GM21390 (cell line): ENCODE measurements around the gene NMRK2.
"Not testable (repeated sequence)": the region's sequence is repeated elsewhere in the genome, so short reads cannot be mapped to it uniquely, and the experiment has no call there.

Experiments
- ATAC-seq: cut with Tn5 transposase; IDR thresholded peaks from one replicate; pipeline ENCODE4 v1.9.1; 2021; ENCODE audit not compliant: unreplicated experiment

NMRK2 gene

GRCh38 chr19:3932931-3933810 is at the start of gene NMRK2:
TSS of gene NMRK2 (plus strand) at chr19:3933069. CDS start at chr19:3933672, 603 bp downstream.
- no peak for ATAC-seq

GRCh38 chr19:3890591-3890990 is 42.3 kb upstream of the NMRK2 start:
- ATAC-seq: no peak

GRCh38 chr19:3893509-3894179 is 39.2 kb upstream of the NMRK2 start:
- ATAC-seq: no peak

- not testable (repeated sequence) for ATAC-seq
These were observed 37.9 kb upstream of the NMRK2 start for GRCh38 chr19:3894959-3895358.

- ATAC-seq: no peak
These were observed 37.1 kb upstream of the NMRK2 start for GRCh38 chr19:3895788-3896187.

- ATAC-seq: no peak
These were observed 34.9 kb upstream of the NMRK2 start for GRCh38 chr19:3897936-3898335.

GRCh38 chr19:3898426-3898825 is 34.4 kb upstream of the NMRK2 start:
- ATAC-seq: no peak

DNA sequence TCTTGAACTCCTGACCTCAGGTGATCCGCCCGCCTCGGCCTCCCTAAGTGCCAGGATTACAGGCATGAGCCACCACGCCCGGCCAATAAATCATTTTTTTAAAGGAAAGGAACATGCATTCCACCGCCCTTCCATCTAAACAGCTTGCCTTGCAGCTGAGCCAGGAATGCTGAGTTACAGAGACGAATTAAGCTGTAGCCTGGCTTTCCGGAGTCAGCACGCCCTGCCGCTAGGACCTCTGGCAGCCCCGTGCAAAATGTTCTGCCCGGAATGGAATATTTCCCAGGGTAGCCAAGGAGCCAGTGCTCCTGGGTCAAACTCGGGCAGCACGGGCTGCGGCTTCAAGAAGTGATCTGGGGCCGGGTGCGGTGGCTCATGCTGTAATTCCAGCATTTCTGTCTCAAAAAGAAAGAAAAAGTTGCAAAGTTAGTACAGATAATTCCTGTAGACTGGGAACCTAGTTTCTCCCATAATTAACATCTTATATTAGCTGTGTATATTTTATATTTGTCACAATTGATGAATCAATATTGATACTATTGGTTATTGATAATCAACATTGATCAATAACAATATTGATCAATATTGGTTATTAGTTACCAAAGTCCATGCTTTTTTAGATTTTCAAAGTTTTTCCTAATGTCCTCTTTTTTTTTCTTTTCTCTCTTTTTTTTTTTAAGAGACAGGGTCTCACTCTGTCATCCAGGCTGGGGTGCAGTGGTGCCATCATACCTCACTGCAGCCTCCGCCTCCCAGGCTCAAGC is 33.2 kb upstream of the NMRK2 start:
- no peak for ATAC-seq

DNA sequence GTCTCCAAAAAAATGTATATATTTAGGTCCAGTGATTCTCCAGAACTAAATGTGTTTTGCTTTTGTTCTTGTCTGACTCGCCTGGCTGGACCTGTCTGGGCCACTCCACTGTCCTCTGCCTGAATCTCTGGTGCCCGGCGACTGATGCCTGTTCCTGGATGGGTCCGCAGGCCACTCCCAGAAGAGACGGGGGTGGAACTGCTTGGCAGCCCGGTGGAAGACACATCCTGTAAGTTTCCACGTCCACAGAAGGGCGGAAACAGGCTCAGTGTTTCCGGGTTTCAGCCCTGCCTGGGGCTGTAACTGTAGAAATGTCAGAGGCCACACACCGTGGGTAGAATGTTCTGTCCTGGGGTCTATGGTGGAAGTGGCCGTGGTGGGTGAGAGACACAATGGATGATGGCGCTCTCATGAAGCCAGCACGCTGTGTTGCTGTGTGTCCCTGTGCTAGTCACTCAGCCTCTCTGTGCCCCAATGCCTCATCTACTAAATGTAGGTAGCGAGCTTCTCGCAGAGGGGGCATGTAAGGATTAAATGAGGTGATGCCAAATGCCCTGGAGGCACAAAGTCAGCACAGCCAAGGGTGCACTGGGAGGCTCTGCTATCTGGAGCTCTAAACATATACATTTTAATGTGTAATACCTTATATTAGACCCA is 30.4 kb upstream of the NMRK2 start:
- ATAC-seq: no peak

DNA sequence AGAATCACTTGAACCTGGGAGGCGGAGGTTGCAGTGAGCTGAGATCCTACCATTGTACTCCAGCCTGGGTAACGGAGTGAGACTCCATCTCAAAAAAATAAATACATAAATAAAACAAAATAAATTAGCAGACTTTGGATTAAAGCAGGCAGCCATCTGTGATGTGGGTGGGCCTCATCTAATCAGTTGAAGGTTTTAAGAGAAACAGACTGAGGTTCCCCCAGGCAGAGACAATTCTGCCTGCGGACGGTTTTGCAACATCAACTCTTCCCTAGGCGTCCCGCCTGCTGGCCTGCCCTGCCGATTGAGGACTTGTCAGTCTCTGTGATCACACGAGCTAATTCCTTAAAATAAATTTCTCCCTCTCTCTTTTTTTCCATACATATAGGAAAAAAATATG is 28.6 kb upstream of the NMRK2 start:
- ATAC-seq: no peak

- no peak for ATAC-seq
These were observed 25.1 kb upstream of the NMRK2 start for GRCh38 chr19:3907626-3908265.

GRCh38 chr19:3908266-3909054 is 24.4 kb upstream of the NMRK2 start:
- ATAC-seq: no peak

- no peak for ATAC-seq
These were observed 22.8 kb upstream of the NMRK2 start for GRCh38 chr19:3910105-3910504.

DNA sequence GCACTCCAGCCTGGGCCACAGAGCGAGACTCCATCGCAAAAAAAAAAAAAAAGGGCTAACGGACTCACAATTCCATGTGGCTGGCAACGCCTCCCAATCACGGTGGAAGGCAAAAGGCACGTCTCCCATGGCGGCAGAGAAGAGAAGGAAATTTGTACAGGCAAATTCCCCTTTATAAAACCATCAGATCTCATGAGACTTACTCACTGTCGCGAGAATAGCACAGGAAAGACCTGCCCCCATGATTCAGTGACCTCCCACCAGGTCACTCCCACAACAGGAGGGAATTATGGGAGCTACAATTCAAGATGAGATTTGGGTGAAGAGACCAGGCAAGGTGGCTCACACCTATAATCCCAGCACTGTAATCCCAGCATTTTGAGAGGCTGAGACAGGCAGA is 18.7 kb upstream of the NMRK2 start:
- ATAC-seq: no peak

DNA sequence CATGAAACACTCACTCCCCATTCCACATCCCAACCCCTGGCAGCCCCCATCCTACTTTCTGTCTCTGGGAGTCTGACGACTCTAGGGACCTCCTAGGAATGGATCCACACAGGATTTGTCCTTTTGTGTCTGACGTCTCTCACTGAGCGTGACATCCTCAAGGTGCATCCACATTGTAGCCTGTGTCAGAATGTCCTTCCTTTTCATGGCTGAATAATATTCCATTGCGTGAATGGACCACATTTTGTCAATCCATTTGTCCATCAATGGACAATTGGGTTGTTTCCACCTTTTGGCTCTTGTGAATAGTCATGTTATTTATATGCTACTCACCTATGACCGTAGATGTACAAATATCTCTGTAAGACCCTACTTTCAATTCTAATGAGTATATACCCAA is 16.8 kb upstream of the NMRK2 start:
- no peak for ATAC-seq

- ATAC-seq: no peak
These were observed 13.1 kb upstream of the NMRK2 start for GRCh38 chr19:3919793-3920192.

- no peak for ATAC-seq
These were observed 9.6 kb upstream of the NMRK2 start for GRCh38 chr19:3923096-3923758.

- ATAC-seq: no peak
These were observed 9.0 kb upstream of the NMRK2 start for GRCh38 chr19:3923912-3924311.

DNA sequence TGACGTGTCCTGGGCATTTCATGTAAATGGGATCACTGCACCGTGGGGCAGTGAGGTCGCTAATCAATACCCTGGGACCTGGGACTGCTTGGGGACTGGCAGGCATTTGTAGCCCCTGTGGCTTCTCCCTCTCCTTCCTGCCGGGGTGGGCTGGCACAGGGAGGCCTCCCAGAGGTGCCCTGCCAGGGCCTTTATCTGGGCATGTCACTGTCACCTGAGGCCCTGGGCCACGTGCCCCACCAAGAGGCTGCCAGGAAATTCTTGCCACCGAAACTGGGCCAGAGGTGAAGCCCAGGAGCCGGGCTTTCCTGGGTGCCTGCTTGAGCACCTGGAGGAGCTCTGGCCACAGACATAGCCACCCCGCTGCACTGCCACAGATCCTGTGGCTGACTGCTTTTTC is 1.8 kb upstream of the NMRK2 start:
- no peak for ATAC-seq
